SK-N-SH (cell line): Measurements from ENCODE around the gene ZNF680.
"Not testable (repeated sequence)": the region's sequence is repeated elsewhere in the genome, so short reads cannot be mapped to it uniquely, and the experiment has no call there.

Experiments used
- EP300 ChIP-seq, 2 experiments: IDR thresholded peaks; 2 replicates each; pipeline versions ENCODE4 v1.4.0 to v1.6.1; 2012; ENCODE audit warnings: borderline replicate concordance in 1 of 2, low read depth in 1 of 2, low read length in 1 of 2
- EZH2phosphoT487 ChIP-seq: fragments of 200-600 bp; sonication (generic); IDR thresholded peaks from 2 replicates; pipeline ENCODE4 v1.6.1; 2017; ENCODE audit warnings: low read depth, mixed run types, mild to moderate bottlenecking, antibody characterized with exemption, moderate library complexity, borderline replicate concordance
- GABPA ChIP-seq: IDR thresholded peaks from 2 replicates; pipeline ENCODE4 v1.4.0; 2012; ENCODE audit warnings: low read depth, mild to moderate bottlenecking
- TF ChIP-seq, protein P1 (sequence below): IDR thresholded peaks from 2 replicates; pipeline ENCODE4 v1.4.0; 2012; ENCODE audit warnings: low read depth, borderline replicate concordance
- TF ChIP-seq, protein P2 (sequence below): IDR thresholded peaks from 2 replicates; pipeline ENCODE4 v1.6.1; 2012; ENCODE audit warnings: mild to moderate bottlenecking, low read depth, low read length, moderate library complexity

DNA sequence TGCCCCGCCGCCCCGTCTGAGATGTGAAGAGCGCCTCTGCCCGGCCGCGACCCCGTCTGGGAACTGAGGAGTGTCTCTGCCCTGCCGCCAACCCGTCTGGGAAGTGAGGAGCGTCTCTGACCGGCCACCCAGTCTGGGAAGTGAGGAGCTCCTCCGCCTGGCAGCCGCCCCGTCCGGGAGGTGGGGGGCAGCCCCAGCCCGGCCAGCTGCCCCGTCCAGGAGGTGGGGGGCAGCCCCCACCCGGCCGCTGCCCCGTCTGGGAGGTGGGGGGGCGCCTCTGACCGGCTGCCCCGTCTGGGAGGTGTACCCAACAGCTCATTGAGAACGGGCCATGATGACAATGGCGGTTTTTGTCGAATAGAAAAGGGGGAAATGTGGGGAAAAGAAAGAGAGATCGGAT lies 8.7 kb downstream of the ZNF680 start:
- not testable (repeated sequence) for TF ChIP-seq GABPA; EZH2phosphoT487; EP300 (IDR thresholded peaks at IDR 0.05; ENCODE audit: borderline replicate concordance in 1 of 2, low read depth in 1 of 2, low read length in 1 of 2)
- TF ChIP-seq, protein P1, sequence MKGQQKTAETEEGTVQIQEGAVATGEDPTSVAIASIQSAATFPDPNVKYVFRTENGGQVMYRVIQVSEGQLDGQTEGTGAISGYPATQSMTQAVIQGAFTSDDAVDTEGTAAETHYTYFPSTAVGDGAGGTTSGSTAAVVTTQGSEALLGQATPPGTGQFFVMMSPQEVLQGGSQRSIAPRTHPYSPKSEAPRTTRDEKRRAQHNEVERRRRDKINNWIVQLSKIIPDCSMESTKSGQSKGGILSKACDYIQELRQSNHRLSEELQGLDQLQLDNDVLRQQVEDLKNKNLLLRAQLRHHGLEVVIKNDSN, result not testable (repeated sequence)
- TF ChIP-seq, protein P2, sequence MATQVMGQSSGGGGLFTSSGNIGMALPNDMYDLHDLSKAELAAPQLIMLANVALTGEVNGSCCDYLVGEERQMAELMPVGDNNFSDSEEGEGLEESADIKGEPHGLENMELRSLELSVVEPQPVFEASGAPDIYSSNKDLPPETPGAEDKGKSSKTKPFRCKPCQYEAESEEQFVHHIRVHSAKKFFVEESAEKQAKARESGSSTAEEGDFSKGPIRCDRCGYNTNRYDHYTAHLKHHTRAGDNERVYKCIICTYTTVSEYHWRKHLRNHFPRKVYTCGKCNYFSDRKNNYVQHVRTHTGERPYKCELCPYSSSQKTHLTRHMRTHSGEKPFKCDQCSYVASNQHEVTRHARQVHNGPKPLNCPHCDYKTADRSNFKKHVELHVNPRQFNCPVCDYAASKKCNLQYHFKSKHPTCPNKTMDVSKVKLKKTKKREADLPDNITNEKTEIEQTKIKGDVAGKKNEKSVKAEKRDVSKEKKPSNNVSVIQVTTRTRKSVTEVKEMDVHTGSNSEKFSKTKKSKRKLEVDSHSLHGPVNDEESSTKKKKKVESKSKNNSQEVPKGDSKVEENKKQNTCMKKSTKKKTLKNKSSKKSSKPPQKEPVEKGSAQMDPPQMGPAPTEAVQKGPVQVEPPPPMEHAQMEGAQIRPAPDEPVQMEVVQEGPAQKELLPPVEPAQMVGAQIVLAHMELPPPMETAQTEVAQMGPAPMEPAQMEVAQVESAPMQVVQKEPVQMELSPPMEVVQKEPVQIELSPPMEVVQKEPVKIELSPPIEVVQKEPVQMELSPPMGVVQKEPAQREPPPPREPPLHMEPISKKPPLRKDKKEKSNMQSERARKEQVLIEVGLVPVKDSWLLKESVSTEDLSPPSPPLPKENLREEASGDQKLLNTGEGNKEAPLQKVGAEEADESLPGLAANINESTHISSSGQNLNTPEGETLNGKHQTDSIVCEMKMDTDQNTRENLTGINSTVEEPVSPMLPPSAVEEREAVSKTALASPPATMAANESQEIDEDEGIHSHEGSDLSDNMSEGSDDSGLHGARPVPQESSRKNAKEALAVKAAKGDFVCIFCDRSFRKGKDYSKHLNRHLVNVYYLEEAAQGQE, result not testable (repeated sequence)
